ENCODE measurements around the gene ERF. TPM values are rescaled to one million over a fixed set of nuclear protein-coding genes. Genes with fewer than 3 reads are reported as not detected.

The ERF gene
- total and polyA plus RNA-seq, 4 donors = 19.7 to 99.5 (median 59.5) TPM

GRCh38 chr19:42233678-42234292 lies 21.1 kb downstream of the ERF start:
- H3K27me3 ChIP-seq (ENCODE audit: control insufficient read depth in 1 of 2, insufficient read depth in 2 of 2, low read length in 1 of 2) = no peaks in the 10 kb centered on the region
- H3K36me3 ChIP-seq (ENCODE audit: control insufficient read depth in 1 of 2, insufficient read depth in 2 of 2, low read length in 1 of 2) = peaks cover 4 to 11% of the 10 kb centered on the region in 2 donors
- ATAC-seq (ENCODE audit: low FRiP score) (no peak), DNase-seq (no peak)
- no peak overlapping the region for H3K27ac ChIP-seq (ENCODE audit: low read depth in 1 of 2, low read length in 2 of 2)
- intact Hi-C loops (cut with DNase I) = no loop called here
- no peaks in the 10 kb centered on the region for H3K9me3 ChIP-seq (ENCODE audit: control insufficient read depth, low read length)
- H3K4me3 ChIP-seq (ENCODE audit: low read length in 2 of 2) = no peak overlapping the region
- 81 to 83% methylated on average over 6 of the region's 6 CpGs for WGBS, 2 donors
- H3K4me1 ChIP-seq (ENCODE audit: control insufficient read depth in 1 of 2, insufficient read depth in 2 of 2, low read length in 2 of 2) = no peaks in the 10 kb centered on the region

GRCh38 chr19:42233106-42233505 lies 21.8 kb downstream of the ERF start:
- WGBS, 2 donors = 69% methylated on average over 7 of the region's 7 CpGs
- Histone ChIP-seq H3K27ac (ENCODE audit: low read depth in 1 of 2, low read length in 2 of 2) (no peak overlapping the region), H3K27me3 (ENCODE audit: control insufficient read depth in 1 of 2, insufficient read depth in 2 of 2, low read length in 1 of 2) (no peaks in the 10 kb centered on the region), H3K36me3 (ENCODE audit: control insufficient read depth in 1 of 2, insufficient read depth in 2 of 2, low read length in 1 of 2) (peaks cover 4 to 11% of the 10 kb centered on the region in 2 donors), H3K9me3 (ENCODE audit: control insufficient read depth, low read length) (no peaks in the 10 kb centered on the region), H3K4me1 (ENCODE audit: control insufficient read depth in 1 of 2, insufficient read depth in 2 of 2, low read length in 2 of 2) (no peaks in the 10 kb centered on the region), H3K4me3 (ENCODE audit: low read length in 2 of 2) (no peak overlapping the region)
- ATAC-seq (ENCODE audit: low FRiP score) (no peak), DNase-seq (no peak)
- intact Hi-C loops (cut with DNase I) = no loop called here

GRCh38 chr19:42232435-42232834 lies 22.5 kb downstream of the ERF start:
- no peaks in the 10 kb centered on the region for H3K9me3 ChIP-seq (ENCODE audit: control insufficient read depth, low read length)
- no peak for ATAC-seq (ENCODE audit: low FRiP score)
- no peaks in the 10 kb centered on the region for H3K4me1 ChIP-seq (ENCODE audit: control insufficient read depth in 1 of 2, insufficient read depth in 2 of 2, low read length in 2 of 2)
- no peak overlapping the region for H3K27ac ChIP-seq (ENCODE audit: low read depth in 1 of 2, low read length in 2 of 2)
- WGBS, 2 donors = 90 to 91% methylated on average over 10 of the region's 10 CpGs
- H3K36me3 ChIP-seq (ENCODE audit: control insufficient read depth in 1 of 2, insufficient read depth in 2 of 2, low read length in 1 of 2) = peaks cover 4 to 11% of the 10 kb centered on the region in 2 donors
- no peak overlapping the region for H3K4me3 ChIP-seq (ENCODE audit: low read length in 2 of 2)
- H3K27me3 ChIP-seq (ENCODE audit: control insufficient read depth in 1 of 2, insufficient read depth in 2 of 2, low read length in 1 of 2) = no peaks in the 10 kb centered on the region
- DNase-seq = no peak
- intact Hi-C loops (cut with DNase I) = no loop called here

DNA sequence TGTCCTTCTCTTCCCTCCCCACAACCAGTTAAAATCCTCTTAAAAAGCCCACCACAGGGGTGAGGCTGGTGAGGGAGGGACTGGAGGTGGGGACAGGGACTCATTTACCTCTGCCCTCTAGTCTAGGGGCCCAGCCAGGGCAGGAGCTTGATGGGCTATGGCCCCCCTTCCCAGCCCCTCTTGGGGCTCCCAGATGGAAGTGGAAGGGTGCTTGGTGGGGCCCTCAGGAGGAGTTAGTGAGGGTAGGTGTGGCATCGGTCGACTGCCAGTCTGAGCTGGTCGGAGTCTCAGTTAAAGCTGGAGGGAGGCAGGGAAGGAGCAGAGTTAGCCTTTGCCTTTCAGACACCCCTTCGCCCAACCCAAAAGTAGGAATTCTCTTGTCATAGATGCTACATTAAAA lies 24.4 kb downstream of the ERF start:
- no peak overlapping the region for H3K27ac ChIP-seq (ENCODE audit: low read depth in 1 of 2, low read length in 2 of 2)
- no peak overlapping the region for H3K4me3 ChIP-seq (ENCODE audit: low read length in 2 of 2)
- DNase-seq = no peak
- H3K9me3 ChIP-seq (ENCODE audit: control insufficient read depth, low read length) = no peaks in the 10 kb centered on the region
- intact Hi-C loops (cut with DNase I) = no loop called here
- no peak for ATAC-seq (ENCODE audit: low FRiP score)
- H3K36me3 ChIP-seq (ENCODE audit: control insufficient read depth in 1 of 2, insufficient read depth in 2 of 2, low read length in 1 of 2) = peaks cover 4 to 19% of the 10 kb centered on the region in 2 donors
- H3K4me1 ChIP-seq (ENCODE audit: control insufficient read depth in 1 of 2, insufficient read depth in 2 of 2, low read length in 2 of 2) = no peaks in the 10 kb centered on the region
- WGBS, 2 donors = 76 to 84% methylated on average over 4 of the region's 4 CpGs
- H3K27me3 ChIP-seq (ENCODE audit: control insufficient read depth in 1 of 2, insufficient read depth in 2 of 2, low read length in 1 of 2) = no peaks in the 10 kb centered on the region

GRCh38 chr19:42229855-42230351 lies 25.0 kb downstream of the ERF start:
- intact Hi-C loops (cut with DNase I) = no loop called here
- Histone ChIP-seq H3K4me1 (ENCODE audit: control insufficient read depth in 1 of 2, insufficient read depth in 2 of 2, low read length in 2 of 2) (no peaks in the 10 kb centered on the region), H3K27me3 (ENCODE audit: control insufficient read depth in 1 of 2, insufficient read depth in 2 of 2, low read length in 1 of 2) (no peaks in the 10 kb centered on the region), H3K4me3 (ENCODE audit: low read length in 2 of 2) (no peak overlapping the region), H3K27ac (ENCODE audit: low read depth in 1 of 2, low read length in 2 of 2) (no peak overlapping the region), H3K36me3 (ENCODE audit: control insufficient read depth in 1 of 2, insufficient read depth in 2 of 2, low read length in 1 of 2) (peaks cover 4 to 20% of the 10 kb centered on the region in 2 donors), H3K9me3 (ENCODE audit: control insufficient read depth, low read length) (no peaks in the 10 kb centered on the region)
- no peak for ATAC-seq (ENCODE audit: low FRiP score)
- no peak for DNase-seq
- WGBS, 2 donors = 48 to 52% methylated on average over 8 of the region's 8 CpGs

DNA sequence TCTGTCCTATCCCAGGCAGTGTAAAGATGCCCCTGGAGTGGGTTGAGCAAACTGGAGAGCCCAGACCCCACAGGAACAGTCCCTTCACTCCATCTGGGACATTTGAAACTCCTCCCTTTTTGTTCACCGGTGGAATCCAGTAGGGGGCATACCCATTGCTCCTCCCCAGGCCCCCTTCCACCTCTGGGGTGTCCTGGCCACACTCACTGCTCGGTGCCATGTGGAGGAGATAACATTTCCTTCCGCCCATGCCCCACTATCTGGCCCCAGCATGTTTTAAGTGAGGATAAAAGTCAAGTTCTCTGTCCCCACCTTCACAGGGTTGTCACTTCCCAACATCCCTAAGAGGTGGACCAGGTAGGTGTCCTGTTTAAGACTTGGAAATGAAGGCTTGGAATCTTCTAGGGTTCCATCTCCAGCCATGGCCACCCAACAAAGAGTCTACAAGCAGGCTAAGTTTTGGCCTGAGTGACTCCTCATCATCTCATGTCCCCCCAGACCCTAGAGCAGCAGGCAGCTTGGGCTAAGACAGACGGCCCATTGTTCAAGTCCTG lies 25.6 kb downstream of the ERF start:
- Histone ChIP-seq H3K4me3 (ENCODE audit: low read length in 2 of 2) (no peak overlapping the region), H3K4me1 (ENCODE audit: control insufficient read depth in 1 of 2, insufficient read depth in 2 of 2, low read length in 2 of 2) (no peaks in the 10 kb centered on the region), H3K27ac (ENCODE audit: low read depth in 1 of 2, low read length in 2 of 2) (no peak overlapping the region), H3K36me3 (ENCODE audit: control insufficient read depth in 1 of 2, insufficient read depth in 2 of 2, low read length in 1 of 2) (peaks cover 4 to 24% of the 10 kb centered on the region in 2 donors), H3K27me3 (ENCODE audit: control insufficient read depth in 1 of 2, insufficient read depth in 2 of 2, low read length in 1 of 2) (no peaks in the 10 kb centered on the region), H3K9me3 (ENCODE audit: control insufficient read depth, low read length) (no peaks in the 10 kb centered on the region)
- intact Hi-C loops (cut with DNase I) = no loop called here
- no peak for DNase-seq
- no peak for ATAC-seq (ENCODE audit: low FRiP score)
- WGBS, 2 donors = 52 to 67% methylated on average over 4 of the region's 4 CpGs

DNA sequence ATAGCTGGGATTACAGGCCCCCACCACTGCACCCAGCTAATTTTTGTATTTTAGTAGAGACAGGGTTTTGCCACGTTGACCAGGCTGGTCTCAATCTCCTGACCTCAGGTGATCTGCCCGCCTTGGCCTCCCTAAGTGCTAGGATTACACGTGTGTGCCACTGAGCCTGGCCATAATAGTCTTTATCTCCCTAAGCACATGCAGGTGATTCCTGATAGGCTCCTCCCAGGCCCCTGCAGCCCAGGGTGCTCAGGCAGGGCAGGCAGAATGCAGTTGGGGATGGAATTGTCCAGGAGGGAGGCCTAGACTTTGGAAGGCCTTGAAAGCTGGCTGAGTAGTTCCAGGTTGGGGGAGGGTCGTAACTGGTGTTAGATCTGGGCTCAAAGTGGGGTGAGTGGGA lies 26.3 kb downstream of the ERF start:
- Histone ChIP-seq H3K4me1 (ENCODE audit: control insufficient read depth in 1 of 2, insufficient read depth in 2 of 2, low read length in 2 of 2) (no peaks in the 10 kb centered on the region), H3K4me3 (ENCODE audit: low read length in 2 of 2) (no peak overlapping the region), H3K9me3 (ENCODE audit: control insufficient read depth, low read length) (no peaks in the 10 kb centered on the region), H3K36me3 (ENCODE audit: control insufficient read depth in 1 of 2, insufficient read depth in 2 of 2, low read length in 1 of 2) (peaks cover 4 to 23% of the 10 kb centered on the region in 2 donors), H3K27me3 (ENCODE audit: control insufficient read depth in 1 of 2, insufficient read depth in 2 of 2, low read length in 1 of 2) (no peaks in the 10 kb centered on the region), H3K27ac (ENCODE audit: low read depth in 1 of 2, low read length in 2 of 2) (no peak overlapping the region)
- intact Hi-C loops (cut with DNase I) = no loop called here
- 71 to 74% methylated on average over 4 of the region's 4 CpGs for WGBS, 2 donors
- no peak for DNase-seq
- ATAC-seq (ENCODE audit: low FRiP score) = no peak

GRCh38 chr19:42226886-42227285 lies 28.0 kb downstream of the ERF start:
- H3K27ac ChIP-seq (ENCODE audit: low read depth in 1 of 2, low read length in 2 of 2) = no peak overlapping the region
- H3K27me3 ChIP-seq (ENCODE audit: control insufficient read depth in 1 of 2, insufficient read depth in 2 of 2, low read length in 1 of 2) = no peaks in the 10 kb centered on the region
- no peaks in the 10 kb centered on the region for H3K9me3 ChIP-seq (ENCODE audit: control insufficient read depth, low read length)
- peaks cover 0 to 17% of the 10 kb centered on the region in 2 donors for H3K36me3 ChIP-seq (ENCODE audit: control insufficient read depth in 1 of 2, insufficient read depth in 2 of 2, low read length in 1 of 2)
- H3K4me3 ChIP-seq (ENCODE audit: low read length in 2 of 2) = no peak overlapping the region
- DNase-seq = no peak
- intact Hi-C loops (cut with DNase I) = no loop called here
- H3K4me1 ChIP-seq (ENCODE audit: control insufficient read depth in 1 of 2, insufficient read depth in 2 of 2, low read length in 2 of 2) = no peaks in the 10 kb centered on the region
- ATAC-seq (ENCODE audit: low FRiP score) = no peak
- WGBS, 2 donors = 78 to 95% methylated on average over 1 of the region's 1 CpG

- WGBS, 2 donors = 94 to 96% methylated on average over 33 of the region's 33 CpGs
- Histone ChIP-seq H3K27ac (ENCODE audit: low read depth in 1 of 2, low read length in 2 of 2) (no peak overlapping the region), H3K9me3 (ENCODE audit: control insufficient read depth, low read length) (no peaks in the 10 kb centered on the region), H3K27me3 (ENCODE audit: control insufficient read depth in 1 of 2, insufficient read depth in 2 of 2, low read length in 1 of 2) (no peaks in the 10 kb centered on the region), H3K4me3 (ENCODE audit: low read length in 2 of 2) (no peak overlapping the region), H3K4me1 (ENCODE audit: control insufficient read depth in 1 of 2, insufficient read depth in 2 of 2, low read length in 2 of 2) (no peaks in the 10 kb centered on the region), H3K36me3 (ENCODE audit: control insufficient read depth in 1 of 2, insufficient read depth in 2 of 2, low read length in 1 of 2) (peaks cover 0 to 16% of the 10 kb centered on the region in 2 donors)
- intact Hi-C loops (cut with DNase I) = no loop called here
- ATAC-seq (ENCODE audit: low FRiP score) (no peak), DNase-seq (no peak)
Observed at GRCh38 chr19:42225718-42226292, 29.1 kb downstream of the ERF start.
